Activated T-cell treated with anti-CD3 and anti-CD28 coated beads for 48 hours (primary cell): Measurements from ENCODE around the gene LUC7L2.
"Not testable (repeated sequence)": the region's sequence is repeated elsewhere in the genome, so short reads cannot be mapped to it uniquely, and the experiment has no call there.

Experiments
- DNase-seq: peaks from one replicate; pipeline ENCODE4 v3.0.0-alpha.2; 2020; ENCODE audit warnings: low read depth

LUC7L2 gene

DNA sequence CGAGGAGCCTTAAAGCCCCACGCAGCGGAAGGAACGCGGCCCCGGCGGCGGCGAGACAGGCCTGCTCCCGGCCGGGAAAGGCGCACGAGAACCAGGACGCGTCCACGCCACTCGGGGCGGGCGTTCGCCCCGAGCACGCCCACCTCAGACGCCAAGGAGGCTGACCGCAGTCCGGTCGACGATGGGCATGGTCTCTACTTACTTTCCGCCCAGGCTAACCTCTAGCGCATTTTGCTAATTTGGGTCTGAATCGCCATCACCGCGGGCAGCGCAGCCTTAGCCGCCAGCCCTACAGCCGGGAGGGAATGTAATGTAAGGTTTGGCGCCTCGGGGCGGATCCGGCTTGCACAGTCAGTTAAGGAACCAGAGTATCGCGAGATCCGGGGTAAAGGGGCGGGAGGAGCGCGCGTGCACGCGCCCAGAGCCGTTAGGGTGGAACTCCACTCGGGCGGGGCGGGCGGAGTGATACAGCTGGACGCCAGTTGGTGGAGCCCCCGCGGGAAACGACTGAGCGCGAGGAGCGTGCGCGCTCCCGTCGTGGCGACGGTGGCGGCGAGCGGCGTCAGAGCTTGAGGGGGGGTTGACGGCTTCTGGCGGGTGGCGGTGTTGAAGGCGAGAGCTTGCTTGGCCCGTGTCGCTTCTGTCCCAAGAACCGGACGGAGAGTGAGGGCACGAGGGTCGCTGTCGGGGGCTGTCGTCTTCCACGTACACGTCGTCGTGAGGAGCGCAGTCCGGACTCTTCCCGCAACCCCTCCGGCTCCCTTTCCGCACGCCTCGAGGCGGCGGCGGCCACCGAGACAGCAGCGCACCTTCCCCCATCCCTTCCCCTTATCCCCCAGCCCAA lies at the start of gene LUC7L2:
Gene LUC7L2, plus strand, starts transcription at position 529 of the 844 bp plus-strand sequence. CDS start 368 bp downstream, outside the sequence.
- peak; percentile 99 for DNase-seq

GRCh38 chr7:139317939-139318505 lies 41.7 kb upstream of the LUC7L2 start:
- DNase-seq, result no peak

GRCh38 chr7:139321071-139321745 lies 38.5 kb upstream of the LUC7L2 start:
- no peak for DNase-seq

- not testable (repeated sequence) for DNase-seq
Measured at GRCh38 chr7:139324709-139325108, 35.0 kb upstream of the LUC7L2 start.

DNA sequence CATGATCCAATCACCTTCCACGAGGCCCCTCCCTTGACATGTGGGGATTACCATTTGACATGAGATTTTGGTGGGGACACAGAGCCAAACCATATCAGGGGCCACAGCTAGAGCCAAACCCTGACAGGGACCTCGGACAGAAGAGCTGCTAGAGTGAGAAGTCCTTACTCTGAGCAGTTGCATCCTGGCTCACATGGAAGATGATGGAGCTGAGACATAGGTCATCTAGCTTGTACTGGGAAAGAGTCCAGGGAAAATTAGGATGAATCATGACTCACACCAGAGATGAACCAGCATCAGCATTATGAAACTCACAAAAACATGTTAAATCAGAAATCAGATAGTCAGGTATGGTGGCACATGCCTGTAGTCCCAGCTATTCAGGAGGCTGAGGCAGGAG lies 31.3 kb upstream of the LUC7L2 start:
- no peak for DNase-seq

GRCh38 chr7:139329119-139329518 lies 30.6 kb upstream of the LUC7L2 start:
- no peak for DNase-seq

DNA sequence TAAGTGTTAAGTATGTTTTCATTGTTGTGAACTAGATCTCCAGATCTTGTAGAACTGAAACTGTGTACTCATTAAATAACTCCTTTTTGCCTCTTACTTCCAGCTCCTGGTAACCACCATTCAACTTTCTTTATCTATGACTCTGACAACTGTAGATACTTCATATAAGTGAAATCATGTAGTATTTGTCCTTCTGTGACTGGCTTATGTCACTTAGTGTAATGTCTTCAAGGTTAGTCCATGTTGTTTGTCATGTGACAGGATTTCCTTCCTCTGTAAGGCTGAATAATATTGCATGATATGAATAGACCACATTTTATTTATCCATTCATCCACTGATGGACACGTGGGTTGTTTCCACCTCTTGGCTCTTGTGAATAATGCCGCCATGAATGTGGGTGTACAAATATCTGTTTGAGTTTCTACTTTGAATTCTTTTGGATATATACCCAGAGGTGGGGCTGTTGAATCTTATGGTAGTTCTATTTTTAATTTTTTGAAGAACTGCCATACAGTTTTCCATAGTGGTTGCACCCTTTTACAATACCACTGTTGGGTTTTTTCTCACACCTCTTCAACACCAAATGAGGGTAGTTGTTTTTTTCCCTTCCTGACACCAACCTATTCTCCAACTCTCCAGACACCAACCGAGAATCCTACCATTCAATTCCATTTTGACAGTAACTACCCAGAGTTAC lies 29.2 kb upstream of the LUC7L2 start:
- no peak for DNase-seq

- no peak for DNase-seq
Measured at GRCh38 chr7:139332697-139333359, 26.9 kb upstream of the LUC7L2 start.

DNA sequence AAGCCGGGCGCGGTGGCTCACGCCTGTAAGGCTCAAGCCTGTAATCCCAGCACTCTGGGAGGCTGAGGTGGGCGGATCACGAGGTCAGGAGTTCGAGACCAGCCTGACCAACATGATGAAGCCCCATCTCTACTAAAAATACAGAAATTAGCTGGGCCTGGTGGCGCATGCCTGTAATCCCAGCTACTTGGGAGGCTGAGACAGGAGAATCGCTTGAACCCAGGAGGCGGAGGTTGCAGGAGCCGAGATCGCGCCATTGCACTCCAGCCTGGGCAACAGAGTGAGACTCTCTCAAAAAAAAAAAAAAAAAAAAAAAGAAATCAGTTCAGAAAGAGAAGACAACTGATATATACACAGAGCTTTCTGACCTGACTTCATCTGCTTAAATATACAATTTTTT lies 26.3 kb upstream of the LUC7L2 start:
- not testable (repeated sequence) for DNase-seq

- no peak for DNase-seq
Measured at GRCh38 chr7:139334399-139335150, 25.1 kb upstream of the LUC7L2 start.

- DNase-seq, result no peak
Measured at GRCh38 chr7:139339025-139339424, 20.7 kb upstream of the LUC7L2 start.

- no peak for DNase-seq
Measured at GRCh38 chr7:139339698-139340036, 20.0 kb upstream of the LUC7L2 start.

- peak; percentile 95 for DNase-seq
Measured at GRCh38 chr7:139340037-139340807, 19.5 kb upstream of the LUC7L2 start.

DNA sequence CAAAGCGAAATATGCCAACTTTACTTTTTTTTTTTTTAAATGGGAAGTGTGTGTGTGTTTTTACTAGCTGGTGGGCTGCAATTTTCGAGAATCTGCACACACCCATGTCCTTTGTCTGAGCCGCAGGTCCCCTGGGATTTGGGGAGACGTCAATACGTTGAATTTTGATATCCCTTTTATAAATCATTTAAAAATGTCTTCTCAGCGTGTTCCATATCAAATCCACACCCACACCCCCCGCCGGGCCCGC lies 19.0 kb upstream of the LUC7L2 start:
- no peak for DNase-seq

GRCh38 chr7:139341058-139341775 lies 18.5 kb upstream of the LUC7L2 start, which contains the start of gene FMC1:
Gene FMC1 (plus strand): TSS chr7:139341337. CDS start chr7:139341385, 48 bp downstream.
- peak; percentile 82 for DNase-seq

DNA sequence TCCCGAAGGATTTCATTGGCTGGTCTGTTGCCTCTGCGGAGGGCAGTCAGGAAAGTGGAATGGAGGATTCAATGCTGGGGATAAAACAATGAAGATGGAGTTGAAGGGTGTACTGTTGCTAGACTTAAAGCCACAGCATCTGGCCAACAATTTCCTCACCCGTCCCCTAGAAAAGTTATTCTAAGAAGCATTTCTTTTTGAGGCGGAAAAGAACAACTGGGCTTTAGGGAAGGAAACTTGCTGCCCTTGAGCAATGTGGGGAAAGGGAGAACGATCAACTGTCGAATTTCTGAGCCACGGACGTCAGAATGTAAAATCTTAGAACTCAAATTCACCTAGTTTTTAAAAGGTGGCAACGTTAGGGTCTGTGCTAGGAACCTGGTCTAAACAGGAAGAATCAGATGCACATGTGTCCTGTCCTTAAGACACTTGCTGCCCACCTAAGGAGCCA lies 17.9 kb upstream of the LUC7L2 start:
- DNase-seq, result no peak

- no peak for DNase-seq
Measured at GRCh38 chr7:139345042-139345441, 14.7 kb upstream of the LUC7L2 start.

DNA sequence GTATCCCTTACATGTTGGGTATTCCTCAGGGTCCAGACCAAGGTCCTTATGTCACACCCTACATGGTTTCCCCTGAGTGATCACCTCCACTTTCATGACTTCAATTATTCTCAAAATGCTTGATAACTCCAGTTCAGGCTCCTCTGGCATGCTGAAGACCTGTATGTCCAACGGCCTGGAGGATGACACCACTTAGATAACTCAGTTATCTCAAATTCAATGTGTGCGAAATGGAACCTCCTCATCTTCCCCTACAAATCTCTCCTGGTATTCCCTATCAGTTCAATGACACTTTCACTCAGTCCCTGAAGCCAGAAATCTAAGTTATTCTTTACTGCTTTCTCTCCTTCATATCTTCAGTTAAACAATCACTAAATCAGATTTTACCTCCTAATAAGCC lies 8.7 kb upstream of the LUC7L2 start:
- no peak for DNase-seq

- DNase-seq, result no peak
Measured at GRCh38 chr7:139354729-139355128, 5.0 kb upstream of the LUC7L2 start.

DNA sequence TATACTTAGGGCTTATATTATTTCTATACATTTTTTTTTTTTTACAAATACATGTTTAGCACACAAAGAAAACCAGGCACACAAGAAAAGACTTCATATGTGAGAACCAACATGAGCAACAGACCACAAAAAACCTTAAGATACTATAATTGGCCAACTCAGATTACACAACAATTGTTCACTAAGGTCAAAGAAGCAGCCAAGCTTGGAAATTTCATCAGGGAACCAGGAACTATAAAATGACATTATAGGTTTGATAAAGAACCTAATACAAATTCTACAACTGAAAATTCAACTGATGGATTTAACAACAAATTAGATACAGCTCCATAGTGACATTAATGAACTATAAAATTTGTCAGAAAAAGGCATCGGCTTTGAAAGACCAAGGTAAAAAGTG lies 4.4 kb upstream of the LUC7L2 start:
- DNase-seq, result no peak
